Astrocyte (in vitro differentiated cells and primary cell): Measurements from ENCODE around the gene PFKFB1.

ENCODE experiments used
- CTCF ChIP-seq: IDR thresholded peaks from 2 replicates; pipeline ENCODE4 v1.5.1; 2011; ENCODE audit warnings: low read depth, mild to moderate bottlenecking, inconsistent platforms, low read length, moderate library complexity; ENCODE audit not compliant: insufficient read depth
- EZH2 ChIP-seq: IDR thresholded peaks from 2 replicates; pipeline ENCODE4 v1.6.1; 2012; ENCODE audit warnings: mild to moderate bottlenecking, low read length, inconsistent platforms; ENCODE audit not compliant: insufficient read depth

DNA sequence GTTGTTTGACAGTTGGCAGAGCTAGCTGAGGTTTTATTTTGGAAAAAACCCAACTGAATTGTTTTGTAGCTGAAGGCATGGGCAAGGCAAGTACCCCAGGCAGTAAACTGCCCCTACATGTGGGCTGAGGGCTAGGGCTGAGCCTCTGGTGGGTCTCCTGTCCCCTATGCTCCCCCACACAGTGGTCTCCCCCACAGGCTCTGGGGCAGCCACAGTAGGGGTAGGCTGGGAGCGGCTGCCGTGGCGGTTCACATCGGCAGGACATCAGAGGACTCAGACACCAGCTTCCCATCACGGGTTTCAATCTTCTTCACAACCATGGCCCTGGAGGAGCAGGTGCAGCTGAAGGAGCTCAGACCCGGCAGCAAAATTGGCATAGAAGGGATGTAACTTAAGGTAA lies 47.5 kb upstream of the PFKFB1 start:
- TF ChIP-seq CTCF: no peak
- no peak for TF ChIP-seq EZH2
